Transverse colon (tissue), 3 donors: ENCODE results near the gene DNAJC7.

Experiments used
- POLR2A ChIP-seq: fragments of 450-650 bp; IDR thresholded peaks from one replicate; pipeline ENCODE4 v1.6.1; 2016; ENCODE audit warnings: antibody characterized with exemption, mild to moderate bottlenecking, moderate library complexity
- TF ChIP-seq, protein P1 (sequence below), 5 experiments: fragments of 200-600 bp in 3 of 5; fragments of 450-650 bp in 2 of 5; sonication (generic) in 3 of 5; IDR thresholded peaks; 1 replicate in 2 of 5; 2 replicates in 3 of 5; pipeline ENCODE4 v1.5.1; 2016 to 2017; ENCODE audit warnings: antibody characterized with exemption in 5 of 5, inconsistent platforms in 3 of 5, mild to moderate bottlenecking in 2 of 5, moderate library complexity in 1 of 5

DNA sequence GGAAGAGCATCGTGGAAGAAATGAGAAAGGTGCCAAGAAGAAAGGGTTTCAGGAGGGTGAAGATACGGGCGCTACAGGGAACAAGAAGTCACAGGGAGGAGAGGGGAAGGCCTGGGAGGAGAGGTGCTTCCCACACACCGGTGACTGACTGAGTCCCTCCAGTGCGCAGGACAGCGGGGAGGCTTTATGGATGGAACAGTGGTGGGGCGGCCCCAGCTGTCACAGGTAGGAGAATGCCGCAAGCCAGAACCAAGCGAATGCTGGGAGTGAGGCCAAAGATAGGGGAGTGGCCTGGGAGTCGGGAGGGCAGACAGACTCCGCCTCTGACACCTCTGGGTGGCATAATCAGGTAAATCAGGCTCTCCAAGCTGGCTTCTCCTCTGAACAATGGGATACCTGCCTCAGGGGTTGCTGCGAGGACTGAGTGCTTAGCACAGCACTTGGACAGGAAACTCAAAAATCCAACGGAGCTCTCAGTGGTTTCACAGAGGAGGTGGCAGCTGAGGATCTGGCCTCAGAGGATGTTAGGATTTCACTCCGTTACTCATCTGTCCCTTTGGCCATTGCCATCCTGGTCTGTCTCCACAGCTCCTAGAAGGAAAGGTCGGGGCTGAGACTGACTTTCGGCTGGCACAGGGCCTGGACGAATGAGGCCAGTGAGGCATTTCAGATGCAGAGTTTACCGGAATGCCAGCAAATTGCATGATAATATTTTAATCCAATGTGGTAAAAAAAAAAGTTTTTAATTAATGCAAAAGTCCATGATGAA, 51.4 kb downstream of the DNAJC7 start:
- TF ChIP-seq, protein P1, sequence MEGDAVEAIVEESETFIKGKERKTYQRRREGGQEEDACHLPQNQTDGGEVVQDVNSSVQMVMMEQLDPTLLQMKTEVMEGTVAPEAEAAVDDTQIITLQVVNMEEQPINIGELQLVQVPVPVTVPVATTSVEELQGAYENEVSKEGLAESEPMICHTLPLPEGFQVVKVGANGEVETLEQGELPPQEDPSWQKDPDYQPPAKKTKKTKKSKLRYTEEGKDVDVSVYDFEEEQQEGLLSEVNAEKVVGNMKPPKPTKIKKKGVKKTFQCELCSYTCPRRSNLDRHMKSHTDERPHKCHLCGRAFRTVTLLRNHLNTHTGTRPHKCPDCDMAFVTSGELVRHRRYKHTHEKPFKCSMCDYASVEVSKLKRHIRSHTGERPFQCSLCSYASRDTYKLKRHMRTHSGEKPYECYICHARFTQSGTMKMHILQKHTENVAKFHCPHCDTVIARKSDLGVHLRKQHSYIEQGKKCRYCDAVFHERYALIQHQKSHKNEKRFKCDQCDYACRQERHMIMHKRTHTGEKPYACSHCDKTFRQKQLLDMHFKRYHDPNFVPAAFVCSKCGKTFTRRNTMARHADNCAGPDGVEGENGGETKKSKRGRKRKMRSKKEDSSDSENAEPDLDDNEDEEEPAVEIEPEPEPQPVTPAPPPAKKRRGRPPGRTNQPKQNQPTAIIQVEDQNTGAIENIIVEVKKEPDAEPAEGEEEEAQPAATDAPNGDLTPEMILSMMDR (IDR thresholded peaks at IDR 0.05), result peak in 1 of 5 experiments; percentile 15
- TF ChIP-seq POLR2A, result no peak
